HL-60/S4 treated with phorbol 12-myristate 13-acetate at 8.2 ng/mL for 4 days and 3 days (cell line): ENCODE results near the gene TAP1.
"Not testable (repeated sequence)": the region's sequence is repeated elsewhere in the genome, so short reads cannot be mapped to it uniquely, and the experiment has no call there.

Experiments used
- in situ Hi-C: fragments of 300-500 bp; cut with MboI; formaldehyde crosslinking; loops from 2 replicates; pipeline ENCODE4 v1.15.0; 2022; ENCODE audit warnings: low sequenced_read_pairs

TAP1 gene, protein sequence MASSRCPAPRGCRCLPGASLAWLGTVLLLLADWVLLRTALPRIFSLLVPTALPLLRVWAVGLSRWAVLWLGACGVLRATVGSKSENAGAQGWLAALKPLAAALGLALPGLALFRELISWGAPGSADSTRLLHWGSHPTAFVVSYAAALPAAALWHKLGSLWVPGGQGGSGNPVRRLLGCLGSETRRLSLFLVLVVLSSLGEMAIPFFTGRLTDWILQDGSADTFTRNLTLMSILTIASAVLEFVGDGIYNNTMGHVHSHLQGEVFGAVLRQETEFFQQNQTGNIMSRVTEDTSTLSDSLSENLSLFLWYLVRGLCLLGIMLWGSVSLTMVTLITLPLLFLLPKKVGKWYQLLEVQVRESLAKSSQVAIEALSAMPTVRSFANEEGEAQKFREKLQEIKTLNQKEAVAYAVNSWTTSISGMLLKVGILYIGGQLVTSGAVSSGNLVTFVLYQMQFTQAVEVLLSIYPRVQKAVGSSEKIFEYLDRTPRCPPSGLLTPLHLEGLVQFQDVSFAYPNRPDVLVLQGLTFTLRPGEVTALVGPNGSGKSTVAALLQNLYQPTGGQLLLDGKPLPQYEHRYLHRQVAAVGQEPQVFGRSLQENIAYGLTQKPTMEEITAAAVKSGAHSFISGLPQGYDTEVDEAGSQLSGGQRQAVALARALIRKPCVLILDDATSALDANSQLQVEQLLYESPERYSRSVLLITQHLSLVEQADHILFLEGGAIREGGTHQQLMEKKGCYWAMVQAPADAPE

DNA sequence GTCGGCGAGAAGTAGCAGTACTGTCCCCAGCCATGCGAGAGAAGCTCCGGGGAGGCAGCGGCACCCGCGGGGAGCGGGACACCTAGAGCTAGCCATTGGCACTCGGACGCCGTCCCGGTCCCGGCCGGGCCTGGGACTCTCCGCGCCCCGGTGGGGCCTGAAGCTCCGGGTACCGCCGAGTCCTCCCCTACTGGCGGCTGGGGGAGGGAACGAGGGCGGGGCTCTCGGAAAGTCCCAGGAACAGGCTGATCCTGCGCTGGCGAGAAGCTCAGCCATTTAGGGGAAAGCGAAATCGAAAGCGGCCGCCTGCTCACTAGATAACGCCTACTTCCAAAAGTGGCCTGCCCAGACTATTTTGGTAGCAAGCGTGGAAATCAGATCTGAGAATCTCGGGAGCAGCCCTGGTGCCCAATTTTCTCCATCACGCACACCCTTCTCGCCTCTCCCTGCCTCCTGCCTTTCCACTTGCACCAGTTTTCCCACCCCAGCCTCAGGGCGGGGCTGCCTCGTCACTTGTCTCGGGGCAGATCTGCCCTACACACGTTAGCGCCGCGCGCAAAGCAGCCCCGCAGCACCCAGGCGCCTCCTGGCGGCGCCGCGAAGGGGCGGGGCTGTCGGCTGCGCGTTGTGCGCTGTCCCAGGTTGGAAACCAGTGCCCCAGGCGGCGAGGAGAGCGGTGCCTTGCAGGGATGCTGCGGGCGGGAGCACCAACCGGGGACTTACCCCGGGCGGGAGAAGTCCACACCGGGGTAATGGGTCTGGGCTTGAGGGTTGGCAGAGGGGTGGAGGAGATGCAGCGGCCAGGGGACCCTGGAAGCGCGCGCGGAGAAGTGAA is at the start of gene TAP1, which contains the start of gene PSMB9:
TSS of gene TAP1 (minus strand) at position 164 of the 835 bp plus-strand sequence. CDS start at position 96, 68 bp downstream.
TSS of gene PSMB9 (plus strand) at position 652 of the 835 bp plus-strand sequence. CDS start at position 690, 38 bp downstream.
- in situ Hi-C loops, result no loop called here

DNA sequence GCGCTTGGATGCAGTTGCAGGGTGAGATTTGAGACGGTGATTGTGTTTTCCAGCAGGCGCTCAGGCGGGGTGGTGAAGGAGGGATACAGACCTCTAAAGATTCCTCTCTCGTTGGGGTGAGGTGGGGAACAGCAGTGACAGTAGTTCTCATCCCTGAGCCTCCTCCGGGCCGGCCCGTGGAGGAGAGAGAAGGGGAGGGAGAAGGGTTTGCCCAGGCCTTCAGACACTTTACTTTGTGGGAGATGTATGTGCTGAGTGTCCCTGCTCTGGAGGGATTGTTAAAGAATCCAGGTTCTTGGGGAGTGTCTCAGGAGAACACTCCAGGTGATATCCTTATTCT is 41.5 kb upstream of the TAP1 start:
- in situ Hi-C loops, result loop anchor here (25.0 kb wide), 1 partner anchor 92 kb away; no protein-coding TSS in a partner anchor

DNA sequence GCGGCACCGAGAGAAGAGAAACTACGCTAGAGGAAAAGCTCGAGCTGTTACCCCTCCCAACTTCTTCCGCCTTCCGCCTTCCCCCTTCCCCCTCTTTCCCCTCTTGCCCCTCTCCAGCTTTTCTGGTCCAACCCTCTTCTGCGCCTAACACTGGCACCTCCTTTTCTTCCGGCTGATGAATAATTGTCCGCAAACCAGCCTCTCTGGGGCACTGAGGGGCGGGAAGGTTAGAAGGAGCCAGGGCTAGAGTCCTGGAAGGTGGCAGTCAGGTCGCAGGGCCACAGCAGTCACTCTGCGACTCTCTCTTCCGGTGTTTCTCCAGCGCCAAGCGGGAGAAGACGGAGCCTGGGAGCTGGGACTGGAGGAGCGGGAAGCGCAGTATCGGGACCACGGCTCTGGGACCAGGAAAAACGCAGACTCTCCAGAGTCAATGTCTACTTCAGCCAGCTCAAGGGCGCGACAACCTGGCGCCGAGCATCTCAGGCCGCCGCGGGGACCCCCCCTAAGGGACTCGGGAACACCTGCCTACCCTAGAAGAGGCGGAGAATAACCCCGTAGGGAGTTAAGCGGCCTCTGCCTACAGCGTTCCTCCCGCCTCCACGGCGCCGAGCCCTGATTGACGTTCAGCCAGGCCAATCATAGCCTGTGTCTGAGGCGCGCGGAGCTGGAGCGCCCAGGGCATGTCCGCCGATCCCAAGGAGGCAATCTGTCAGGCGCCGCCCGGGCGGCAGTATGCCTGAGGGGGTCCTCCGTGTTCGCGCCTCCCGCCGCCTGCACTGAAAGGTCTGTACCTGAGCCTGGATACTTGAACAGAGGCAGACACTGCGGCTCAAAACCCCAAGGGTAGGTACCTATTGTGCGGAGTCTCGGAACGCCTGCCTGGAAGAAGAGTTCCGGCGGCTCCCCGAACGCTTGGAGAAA is 40.8 kb upstream of the TAP1 start:
- in situ Hi-C loops, result loop anchor here (25.0 kb wide), 1 partner anchor 93 kb away; no protein-coding TSS in a partner anchor

DNA sequence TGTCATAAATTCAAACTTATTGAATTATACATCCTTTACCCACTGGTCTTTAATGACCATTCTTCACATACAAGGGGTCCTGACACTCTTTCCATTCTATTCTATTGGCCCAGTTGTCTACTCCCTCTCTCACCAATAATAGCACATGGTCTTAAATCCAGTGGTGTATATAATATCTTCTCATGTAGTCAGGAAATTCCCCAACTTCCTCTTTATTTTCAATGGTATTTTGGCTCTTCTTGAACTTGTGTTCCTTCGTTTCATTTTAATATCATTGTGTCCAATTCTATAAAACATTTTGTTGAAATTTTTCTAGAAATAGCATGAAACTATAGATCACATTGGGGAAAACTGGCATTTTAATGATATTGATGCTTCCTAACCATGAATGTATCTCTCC is 37.3 kb upstream of the TAP1 start:
- in situ Hi-C loops, result loop anchor here (25.0 kb wide), 1 partner anchor 96 kb away; no protein-coding TSS in a partner anchor

DNA sequence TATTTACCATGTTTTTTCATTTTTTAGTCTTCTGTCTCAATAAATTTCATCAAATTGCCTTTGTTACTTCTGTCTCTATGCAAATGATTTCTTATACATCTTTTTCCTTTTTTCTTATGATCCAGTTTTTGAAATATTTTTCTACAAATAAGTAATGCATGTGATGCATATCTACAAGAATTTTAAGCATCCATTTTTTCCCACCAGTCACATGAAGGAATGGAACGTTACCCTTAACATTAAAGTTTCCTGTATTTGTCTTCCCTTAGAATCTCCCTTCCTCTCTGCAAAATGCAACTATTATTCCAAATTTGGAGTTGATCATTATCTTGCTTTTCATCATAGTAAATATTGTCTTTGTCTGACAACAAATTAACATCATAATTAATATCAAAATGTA is 36.0 kb upstream of the TAP1 start:
- in situ Hi-C loops, result loop anchor here (25.0 kb wide), 1 partner anchor 98 kb away; no protein-coding TSS in a partner anchor

DNA sequence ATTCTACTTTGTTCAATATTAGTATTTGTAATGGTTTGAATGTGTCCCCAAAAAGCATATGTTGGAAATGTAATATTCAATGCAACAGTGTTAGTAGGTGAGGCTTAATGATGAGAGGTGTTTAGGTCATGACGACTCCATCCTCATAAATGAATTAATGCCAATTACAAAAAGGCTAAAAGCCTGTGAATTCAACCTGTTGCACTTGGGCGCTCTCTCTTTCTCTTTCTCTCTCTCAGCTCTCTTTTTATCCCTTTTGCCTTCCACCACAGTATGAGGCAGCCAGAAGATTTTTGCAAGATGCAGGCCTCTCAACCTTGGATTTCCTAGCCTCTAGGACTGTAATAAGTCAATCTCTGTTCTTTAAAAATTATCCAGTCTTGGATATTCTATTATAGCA is 35.1 kb upstream of the TAP1 start:
- in situ Hi-C loops, result loop anchor here (25.0 kb wide), 1 partner anchor 99 kb away; no protein-coding TSS in a partner anchor

DNA sequence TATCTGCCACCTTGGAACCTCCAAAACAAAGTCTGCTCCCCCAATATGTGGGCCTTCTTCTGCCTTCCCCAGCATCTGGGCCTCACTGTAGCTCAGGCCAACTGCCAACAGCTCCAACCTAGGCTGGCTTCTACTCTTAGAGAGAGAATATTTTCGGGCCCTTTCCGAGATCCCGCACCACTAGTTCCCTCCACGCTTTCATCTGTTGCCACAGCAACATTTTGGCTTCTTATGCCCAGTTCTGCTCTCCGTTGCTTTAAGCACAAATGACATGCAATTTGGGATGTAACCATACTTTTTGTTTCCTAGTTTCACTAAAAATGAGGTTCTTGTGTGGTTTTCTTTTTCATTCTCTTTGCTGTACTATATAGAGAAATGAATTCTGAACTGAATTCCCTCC is 34.1 kb upstream of the TAP1 start:
- in situ Hi-C loops, result loop anchor here (25.0 kb wide), 1 partner anchor 100 kb away; no protein-coding TSS in a partner anchor

DNA sequence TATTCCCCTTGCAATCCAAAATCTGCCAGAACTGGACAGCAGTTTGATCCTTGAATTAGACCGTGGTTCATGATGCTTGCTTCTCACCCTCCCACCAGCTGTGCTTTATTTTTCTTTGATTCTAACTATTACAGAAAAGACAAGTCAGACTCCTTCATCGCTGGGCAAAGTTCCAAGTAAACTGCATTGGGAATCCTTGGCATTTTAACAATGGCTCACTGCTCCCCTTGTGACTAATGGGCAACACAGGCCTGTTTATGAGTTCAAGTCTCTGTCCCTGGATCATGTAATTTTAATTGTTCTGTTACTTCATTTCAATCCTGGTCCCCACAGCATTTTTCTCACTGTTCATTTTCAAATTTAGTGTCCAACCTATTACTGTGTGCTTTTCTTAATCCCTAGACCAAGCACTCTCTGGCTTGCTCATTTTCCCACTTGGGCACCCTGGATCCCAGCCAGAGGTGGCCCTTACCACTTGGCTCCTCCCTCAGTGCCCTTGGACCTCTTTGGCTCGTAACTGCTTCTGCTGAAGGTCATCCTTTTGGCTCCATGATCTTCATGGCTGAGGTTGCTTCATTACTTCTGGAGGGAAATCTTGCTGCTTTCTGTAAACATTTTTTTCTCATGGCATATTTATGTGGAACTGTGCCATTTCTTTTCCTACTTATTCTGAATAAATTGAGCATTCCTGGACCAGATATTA is 33.3 kb upstream of the TAP1 start:
- in situ Hi-C loops, result loop anchor here (25.0 kb wide), 1 partner anchor 100 kb away; no protein-coding TSS in a partner anchor

DNA sequence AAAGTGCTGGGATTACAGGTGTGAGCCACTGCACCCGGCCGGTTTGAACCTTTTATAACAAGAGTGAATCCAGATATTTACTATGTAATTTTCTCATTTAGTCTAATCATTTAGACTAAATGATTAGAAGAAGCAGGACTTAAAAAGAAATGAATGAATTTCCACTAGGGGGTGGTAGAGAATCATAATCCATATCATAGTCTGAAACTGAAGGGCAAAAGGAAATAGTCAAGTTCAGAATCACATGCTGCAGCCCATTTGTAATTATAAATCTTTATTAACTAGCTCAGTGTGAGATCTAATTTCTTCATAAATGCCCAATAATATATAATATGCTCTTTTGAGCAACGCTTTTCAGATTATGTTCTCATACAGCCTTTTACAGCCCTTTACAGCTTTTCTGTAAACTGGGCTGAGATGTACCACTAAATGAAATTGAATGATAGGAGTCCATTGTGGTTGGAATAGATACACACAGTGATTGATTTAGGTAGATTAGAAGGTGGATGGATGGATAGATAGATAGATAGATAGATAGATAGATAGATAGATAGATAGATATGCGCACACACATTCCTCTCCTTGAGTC is 32.3 kb upstream of the TAP1 start:
- in situ Hi-C loops, result loop anchor here (25.0 kb wide), 1 partner anchor 102 kb away; no protein-coding TSS in a partner anchor

DNA sequence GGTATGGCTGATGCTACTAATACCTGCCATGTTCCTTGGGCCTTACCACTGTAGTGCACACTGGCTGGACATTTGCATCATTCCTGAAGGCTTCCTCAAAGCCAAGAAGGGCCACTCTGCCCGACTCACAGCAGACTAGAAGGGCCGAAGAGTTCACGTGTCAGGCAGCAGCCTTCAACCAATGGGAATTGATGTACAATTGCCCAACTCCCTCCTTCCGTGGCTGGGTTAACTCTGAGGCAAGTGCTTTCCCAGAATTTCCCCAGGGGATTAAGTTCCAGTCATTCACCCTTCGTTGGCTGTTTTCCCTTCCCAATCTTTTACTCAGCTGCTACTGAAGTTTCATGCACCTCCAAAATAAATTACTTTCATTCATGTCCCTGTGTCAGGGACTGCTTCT is 30.3 kb upstream of the TAP1 start:
- in situ Hi-C loops, result loop anchor here (25.0 kb wide), 1 partner anchor 104 kb away; no protein-coding TSS in a partner anchor

DNA sequence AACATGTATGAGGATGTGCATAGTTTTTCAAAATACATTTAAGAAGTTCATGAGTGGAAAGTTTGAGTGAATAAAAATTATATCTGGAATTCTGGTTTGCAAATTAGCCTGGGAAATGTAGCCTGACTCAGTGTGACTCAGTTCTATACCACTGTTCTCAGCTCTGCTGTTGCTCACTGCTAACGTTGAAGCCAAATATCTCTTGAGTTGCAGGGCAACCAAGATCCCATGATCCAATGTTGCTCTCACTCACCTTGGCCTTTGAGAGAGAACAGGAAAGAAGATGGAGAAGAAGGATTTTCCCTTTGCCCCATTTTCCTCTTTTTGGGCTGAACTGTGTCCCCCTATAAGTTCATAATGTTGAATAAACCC is 29.4 kb upstream of the TAP1 start:
- in situ Hi-C loops, result loop anchor here (25.0 kb wide), 1 partner anchor 104 kb away; no protein-coding TSS in a partner anchor

DNA sequence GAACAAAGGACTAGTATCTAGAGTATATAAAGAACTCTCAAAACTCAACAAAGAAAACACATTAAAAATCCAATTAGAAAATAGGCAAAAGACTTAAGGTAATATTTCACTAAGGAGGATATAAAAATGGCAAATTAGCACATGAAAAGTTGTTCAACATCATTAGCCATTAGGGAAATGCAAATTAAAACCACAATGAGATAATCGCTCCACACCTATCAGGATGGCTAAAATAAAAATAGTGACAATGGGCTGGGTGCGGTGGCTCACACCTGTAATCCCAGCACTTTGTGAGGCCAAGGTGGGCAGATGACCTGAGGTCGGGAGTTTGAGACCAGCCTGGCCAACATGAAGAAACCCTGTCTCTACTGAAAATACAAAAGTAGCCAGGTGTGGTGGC is 27.5 kb upstream of the TAP1 start:
- in situ Hi-C loops, result loop anchor here (25.0 kb wide), 1 partner anchor 106 kb away; no protein-coding TSS in a partner anchor

DNA sequence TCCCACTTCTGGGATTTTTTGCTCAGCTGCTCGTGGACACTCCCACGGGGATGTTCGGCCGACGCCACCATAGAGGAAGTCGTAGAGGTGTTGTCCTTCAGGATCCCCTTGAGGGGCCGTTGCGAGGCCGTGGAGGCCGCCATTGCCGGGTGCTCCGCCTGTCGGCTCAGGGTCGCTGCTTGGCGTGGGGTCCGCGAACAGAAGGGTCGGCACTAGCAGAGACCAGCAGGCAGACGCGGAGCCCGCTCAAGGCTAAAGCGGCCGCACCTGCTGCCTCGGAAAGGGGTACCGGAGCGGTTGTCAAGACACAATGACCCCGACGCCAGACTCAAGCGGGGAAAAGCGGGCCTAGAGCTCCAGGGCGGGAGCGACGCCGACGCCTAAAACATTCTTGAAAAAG is 26.2 kb upstream of the TAP1 start:
- in situ Hi-C loops, result loop anchor here (25.0 kb wide), 1 partner anchor 108 kb away; no protein-coding TSS in a partner anchor

DNA sequence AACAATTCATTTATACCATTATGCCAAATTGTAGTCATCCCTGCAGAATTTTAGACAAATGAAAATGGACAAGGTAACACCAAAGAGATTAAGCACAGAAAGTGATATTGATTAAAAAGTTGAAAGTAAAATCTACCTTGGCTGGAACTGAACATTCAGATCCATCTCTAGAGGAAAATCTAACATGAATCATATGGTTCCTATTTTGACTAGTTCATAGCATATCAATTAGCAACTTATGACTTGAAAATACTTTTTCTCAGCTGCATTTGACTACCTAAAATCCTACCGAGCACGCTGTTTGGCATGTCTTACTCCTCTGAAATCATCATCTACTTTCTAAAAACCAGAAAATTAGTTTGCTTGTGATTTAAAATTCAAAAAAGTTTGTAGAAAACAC is 23.1 kb upstream of the TAP1 start:
- in situ Hi-C loops, result loop anchor here (25.0 kb wide), 1 partner anchor 111 kb away; no protein-coding TSS in a partner anchor

DNA sequence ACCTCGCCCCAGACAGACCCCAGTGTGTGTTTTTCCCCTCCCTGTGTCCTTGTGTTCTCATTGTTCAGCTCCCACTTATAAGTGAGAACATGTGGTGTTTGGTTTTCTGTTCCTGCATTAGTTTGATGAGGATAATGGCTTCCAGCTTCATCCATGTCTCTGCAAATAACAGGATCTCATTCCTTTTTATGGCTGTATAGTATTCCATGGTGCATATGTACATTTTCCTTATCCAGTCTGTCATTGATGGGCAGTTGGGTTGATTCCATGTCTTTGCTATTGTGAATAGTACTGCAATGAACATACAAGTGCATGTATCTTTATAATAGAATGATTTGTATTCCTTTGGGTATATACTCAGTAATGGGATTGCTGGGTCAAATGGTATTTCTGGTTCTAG is 20.4 kb upstream of the TAP1 start:
- in situ Hi-C loops, result not testable (repeated sequence)

DNA sequence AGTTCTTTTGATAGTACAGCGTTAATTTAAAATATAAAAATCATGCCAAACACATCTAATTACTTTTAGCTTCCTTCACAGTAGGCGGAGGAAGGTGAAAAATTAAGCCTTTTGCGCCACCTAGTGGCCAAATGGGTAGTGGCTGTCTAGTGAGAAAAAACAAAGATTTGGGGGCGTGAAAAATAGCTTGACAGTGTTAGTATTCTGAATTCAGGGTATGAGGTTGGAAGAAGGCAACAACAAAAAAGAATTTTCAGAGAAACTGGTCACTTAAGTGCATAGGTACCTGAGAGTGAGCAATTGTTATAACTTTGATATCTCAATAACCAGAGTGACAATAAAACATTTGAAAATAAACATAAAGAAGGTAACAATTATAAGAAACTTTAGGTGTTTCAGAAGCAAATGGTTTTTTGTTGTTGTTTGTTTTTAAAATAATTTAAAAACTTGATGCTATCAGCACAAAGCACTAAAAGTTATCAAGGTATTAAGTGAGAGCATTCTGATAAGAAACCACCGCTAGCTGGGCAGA is 14.8 kb upstream of the TAP1 start:
- in situ Hi-C loops, result no loop called here

DNA sequence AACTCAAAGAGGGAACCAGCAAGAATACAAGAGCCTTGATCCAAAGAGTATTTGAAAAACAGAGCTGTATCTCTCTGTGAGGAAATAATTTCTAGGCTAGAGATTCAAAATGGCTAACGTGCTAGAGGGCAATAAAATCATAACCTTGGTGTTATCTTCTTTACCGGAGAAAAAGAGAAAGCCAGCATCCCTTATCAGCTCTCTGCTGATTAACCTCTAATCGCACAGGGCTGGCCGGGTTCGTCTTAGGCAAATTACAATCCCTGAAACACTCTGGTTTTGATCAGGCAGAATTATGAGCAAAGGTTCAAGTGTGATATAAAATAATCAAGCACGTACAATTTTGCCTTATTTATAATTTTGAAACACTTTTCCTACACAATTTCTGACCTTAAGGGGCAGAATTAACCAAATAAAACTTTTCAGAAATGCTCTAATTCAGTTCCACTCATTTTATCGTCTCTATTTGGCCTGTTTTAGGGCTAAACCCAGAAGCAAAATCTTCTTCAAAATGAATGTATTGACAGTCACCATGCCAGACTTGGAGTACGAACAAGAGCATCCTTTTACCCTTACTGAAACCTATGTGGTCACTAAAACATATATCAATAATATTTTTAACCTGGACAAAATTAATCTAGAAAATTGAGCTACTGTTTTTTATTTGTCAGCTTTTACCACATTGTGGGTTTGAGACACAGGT is 14.2 kb upstream of the TAP1 start:
- in situ Hi-C loops, result no loop called here
